GM19438 (cell line): Measurements from ENCODE around the gene CAMTA2.
"Not testable (repeated sequence)": the region's sequence is repeated elsewhere in the genome, so short reads cannot be mapped to it uniquely, and the experiment has no call there.

Source experiments
- ATAC-seq: cut with Tn5 transposase; IDR thresholded peaks from one replicate; pipeline ENCODE4 v1.9.1; 2021; ENCODE audit warnings: low read depth; ENCODE audit not compliant: unreplicated experiment

Gene CAMTA2

GRCh38 chr17:4937553-4937952 is 49.9 kb downstream of the CAMTA2 start:
- no peak for ATAC-seq

GRCh38 chr17:4936436-4936835 is 51.0 kb downstream of the CAMTA2 start:
- no peak for ATAC-seq

GRCh38 chr17:4935650-4936049 is 51.8 kb downstream of the CAMTA2 start:
- ATAC-seq = no peak

- ATAC-seq = no peak
These were observed 53.1 kb downstream of the CAMTA2 start for GRCh38 chr17:4934173-4934979.

GRCh38 chr17:4933646-4934045 is 53.8 kb downstream of the CAMTA2 start:
- ATAC-seq = no peak

GRCh38 chr17:4932756-4933155 is 54.7 kb downstream of the CAMTA2 start:
- ATAC-seq = no peak

GRCh38 chr17:4931963-4932362 is 55.5 kb downstream of the CAMTA2 start, which contains the start of gene GP1BA:
GP1BA (plus strand) TSS chr17:4932277; CDS start chr17:4932605, 328 bp downstream.
- ATAC-seq = no peak

- no peak for ATAC-seq
These were observed 58.6 kb downstream of the CAMTA2 start for GRCh38 chr17:4928881-4929280.

- not testable (repeated sequence) for ATAC-seq
These were observed 60.7 kb downstream of the CAMTA2 start for GRCh38 chr17:4926577-4927335.

- no peak for ATAC-seq
These were observed 66.2 kb downstream of the CAMTA2 start for GRCh38 chr17:4921320-4921719.

GRCh38 chr17:4920351-4921048 is 67.0 kb downstream of the CAMTA2 start:
- ATAC-seq = no peak

GRCh38 chr17:4919511-4920047 is 67.9 kb downstream of the CAMTA2 start:
- no peak for ATAC-seq
